Measurements from ENCODE around the gene GNG7. TPM values are rescaled to one million over a fixed set of nuclear protein-coding genes. Genes with fewer than 3 reads are reported as not detected.

Gene GNG7
- total and polyA plus RNA-seq, 10 of the 15 experiments (the other 5 are each of a cell fraction or from before 2014, with no cell fraction given): 1.9 to 13.6 (median 6.5) TPM

DNA sequence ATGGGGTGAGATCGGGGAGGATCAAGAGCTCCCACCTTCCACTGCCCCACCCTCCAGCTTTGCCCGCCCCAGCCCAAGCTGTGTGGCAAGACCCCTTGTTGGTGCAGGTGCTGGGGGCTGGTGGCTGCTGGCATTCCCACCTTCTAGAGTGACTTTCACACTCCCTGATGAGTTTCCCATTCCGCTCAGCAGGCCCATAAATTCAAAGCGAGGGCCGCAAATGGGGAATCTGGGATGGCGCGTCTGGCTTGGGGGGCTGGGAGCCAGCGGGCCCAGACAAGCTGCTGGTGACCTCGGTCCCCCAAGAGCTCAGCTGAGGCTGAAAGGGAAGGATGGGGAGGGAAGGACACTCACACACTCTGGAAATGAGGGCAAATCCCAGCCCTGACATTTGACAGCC is 116.3 kb downstream of the GNG7 start (continued):
- TF ChIP-seq BHLHE40 (IDR thresholded peaks at IDR 0.05; ENCODE audit: borderline replicate concordance in 1 of 2, low read depth in 2 of 2, low read length in 1 of 2): no peak

GRCh38 chr19:2584002-2584401 is 118.5 kb downstream of the GNG7 start:
- Histone ChIP-seq H3K27ac (ENCODE audit: control insufficient read depth, insufficient read depth) (no peak overlapping the region), H2AFZ (ENCODE audit: control insufficient read depth, low read depth, low read length) (no peak overlapping the region), H3K4me3 (no peak overlapping the region), H3K36me3 (ENCODE audit: control insufficient read depth in 2 of 2, insufficient read depth in 2 of 2, low read length in 1 of 2) (no peaks in the 10 kb centered on the region), H4K20me1 (ENCODE audit: control insufficient read depth, insufficient read depth) (no peaks in the 10 kb centered on the region; the same call in 1 of the 2 replicates), H3K9me3 (replicated peaks; ENCODE audit: control insufficient read depth, insufficient read depth, low read length) (peaks cover 10% of the 10 kb centered on the region; the same call in 2 of the 3 replicates), H3K27me3 (replicated peaks in 1 of 2; ENCODE audit: control insufficient read depth in 2 of 2, insufficient read depth in 2 of 2, low read length in 1 of 2) (no peaks in the 10 kb centered on the region), H3K4me1 (ENCODE audit: control insufficient read depth, insufficient read depth, low read length) (peaks cover 7% of the 10 kb centered on the region; the same call in 1 of the 2 replicates), H3K9ac (ENCODE audit: control insufficient read depth, insufficient read depth, low read length) (no peak overlapping the region), H3K4me2 (ENCODE audit: control insufficient read depth, insufficient read depth) (no peak overlapping the region), H3K79me2 (ENCODE audit: control insufficient read depth, insufficient read depth, low read length) (no peaks in the 10 kb centered on the region)
- FAIRE-seq (no peak), DNase-seq (ENCODE audit: low read depth, low spot score) (no peak), ATAC-seq (no peak)
- POLR2A ChIA-PET: no interaction called here
- 97% methylated on average over 4 of the region's 5 CpGs for WGBS (ENCODE audit: insufficient coverage, insufficient replicate concordance, low lambda C conversion rate, missing lambda C conversion rate)
- TF ChIP-seq USF1 (IDR thresholded peaks at IDR 0.05; ENCODE audit: borderline replicate concordance, extremely low read length, insufficient read depth, low read depth, low read length) (no peak), E2F8 (IDR thresholded peaks at IDR 0.05; ENCODE audit: low read depth, partially characterized antibody) (no peak), NRF1 (conservative IDR thresholded peaks at IDR 0.05; ENCODE audit: low read depth, low read length) (no peak), SIX5 (IDR thresholded peaks at IDR 0.05; ENCODE audit: low read depth, low read length, severe bottlenecking) (no peak), MYC (IDR thresholded peaks at IDR 0.05; ENCODE audit: insufficient read depth, insufficient read length, insufficient replicate concordance, low read length, severe bottlenecking) (no peak)
- TF ChIP-seq, protein P1, sequence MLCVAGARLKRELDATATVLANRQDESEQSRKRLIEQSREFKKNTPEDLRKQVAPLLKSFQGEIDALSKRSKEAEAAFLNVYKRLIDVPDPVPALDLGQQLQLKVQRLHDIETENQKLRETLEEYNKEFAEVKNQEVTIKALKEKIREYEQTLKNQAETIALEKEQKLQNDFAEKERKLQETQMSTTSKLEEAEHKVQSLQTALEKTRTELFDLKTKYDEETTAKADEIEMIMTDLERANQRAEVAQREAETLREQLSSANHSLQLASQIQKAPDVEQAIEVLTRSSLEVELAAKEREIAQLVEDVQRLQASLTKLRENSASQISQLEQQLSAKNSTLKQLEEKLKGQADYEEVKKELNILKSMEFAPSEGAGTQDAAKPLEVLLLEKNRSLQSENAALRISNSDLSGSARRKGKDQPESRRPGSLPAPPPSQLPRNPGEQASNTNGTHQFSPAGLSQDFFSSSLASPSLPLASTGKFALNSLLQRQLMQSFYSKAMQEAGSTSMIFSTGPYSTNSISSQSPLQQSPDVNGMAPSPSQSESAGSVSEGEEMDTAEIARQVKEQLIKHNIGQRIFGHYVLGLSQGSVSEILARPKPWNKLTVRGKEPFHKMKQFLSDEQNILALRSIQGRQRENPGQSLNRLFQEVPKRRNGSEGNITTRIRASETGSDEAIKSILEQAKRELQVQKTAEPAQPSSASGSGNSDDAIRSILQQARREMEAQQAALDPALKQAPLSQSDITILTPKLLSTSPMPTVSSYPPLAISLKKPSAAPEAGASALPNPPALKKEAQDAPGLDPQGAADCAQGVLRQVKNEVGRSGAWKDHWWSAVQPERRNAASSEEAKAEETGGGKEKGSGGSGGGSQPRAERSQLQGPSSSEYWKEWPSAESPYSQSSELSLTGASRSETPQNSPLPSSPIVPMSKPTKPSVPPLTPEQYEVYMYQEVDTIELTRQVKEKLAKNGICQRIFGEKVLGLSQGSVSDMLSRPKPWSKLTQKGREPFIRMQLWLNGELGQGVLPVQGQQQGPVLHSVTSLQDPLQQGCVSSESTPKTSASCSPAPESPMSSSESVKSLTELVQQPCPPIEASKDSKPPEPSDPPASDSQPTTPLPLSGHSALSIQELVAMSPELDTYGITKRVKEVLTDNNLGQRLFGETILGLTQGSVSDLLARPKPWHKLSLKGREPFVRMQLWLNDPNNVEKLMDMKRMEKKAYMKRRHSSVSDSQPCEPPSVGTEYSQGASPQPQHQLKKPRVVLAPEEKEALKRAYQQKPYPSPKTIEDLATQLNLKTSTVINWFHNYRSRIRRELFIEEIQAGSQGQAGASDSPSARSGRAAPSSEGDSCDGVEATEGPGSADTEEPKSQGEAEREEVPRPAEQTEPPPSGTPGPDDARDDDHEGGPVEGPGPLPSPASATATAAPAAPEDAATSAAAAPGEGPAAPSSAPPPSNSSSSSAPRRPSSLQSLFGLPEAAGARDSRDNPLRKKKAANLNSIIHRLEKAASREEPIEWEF (IDR thresholded peaks at IDR 0.05; ENCODE audit: insufficient replicate concordance, low read depth, low read length): no peak
- CTCF ChIA-PET: no interaction called here
- intact Hi-C loops (cut with micrococcal nuclease; ENCODE audit: unreplicated experiment): no loop called here
- in situ Hi-C loops (cut with MboI): no loop called here
- SMC1A ChIA-PET (ENCODE audit: uncharacterized antibody, unreplicated experiment): no interaction called here
- no TSS peak for BruUV-seq (replicated peaks)
- RAD21 ChIA-PET (ENCODE audit: unreplicated experiment): no interaction called here

Measured in GM12878 (cell line).